Thoracic aorta (tissue), 2 donors: ENCODE measurements around the gene HIF3A. TPM values are rescaled to one million over a fixed set of nuclear protein-coding genes. Genes with fewer than 3 reads are reported as not detected.

Experiments
- ATAC-seq: fragments of 150-250 bp; one replicate; pipeline ENCODE4 v1.8.0; 2017; ENCODE audit warnings: low read depth; ENCODE audit not compliant: insufficient number of reproducible peaks, low FRiP score
- DNase-seq: peaks from one replicate; pipeline ENCODE4 v3.0.0-alpha.2; 2020; ENCODE audit warnings: low spot score
- H3K27ac ChIP-seq, 2 donors: fragments of 200-600 bp; sonication (generic); 1 replicate in 1 of 2; 2 replicates in 1 of 2; pipeline ENCODE4 v1.5.1; 2016; ENCODE audit warnings: mild to moderate bottlenecking in 2 of 2, moderate library complexity in 2 of 2
- H3K27me3 ChIP-seq: fragments of 200-600 bp; sonication (generic); replicated peaks from 2 replicates; pipeline ENCODE4 v1.6.0; 2016; ENCODE audit warnings: mild to moderate bottlenecking; ENCODE audit not compliant: insufficient read depth
- H3K36me3 ChIP-seq: fragments of 200-600 bp; sonication (generic); one replicate; pipeline ENCODE4 v1.5.1; 2016
- H3K4me1 ChIP-seq, 2 donors: fragments of 200-600 bp; sonication (generic); 1 replicate in 1 of 2; 2 replicates in 1 of 2; pipeline versions ENCODE4 v1.5.1 to v1.6.0; 2016; ENCODE audit warnings: low read depth in 2 of 2, mild to moderate bottlenecking in 1 of 2; ENCODE audit not compliant: control insufficient read depth in 1 of 2
- H3K4me3 ChIP-seq: fragments of 200-600 bp; sonication (generic); 2 replicates; pipeline ENCODE4 v1.5.1; 2016; ENCODE audit warnings: mild to moderate bottlenecking
- H3K9me3 ChIP-seq: fragments of 200-600 bp; sonication (generic); 2 replicates; pipeline ENCODE4 v1.5.1; 2016
- total RNA-seq, 2 donors: library from RNA; depleted of rRNA; stranded (reverse); fragments of >200 nt; gene quantifications; one replicate each; pipeline versions ENCODE4 v1.1.0 to v1.2.3, GENCODE V29; 2016
- TF ChIP-seq, protein P1 (sequence below): fragments of 200-600 bp; sonication (generic); IDR thresholded peaks from one replicate; pipeline ENCODE4 v1.5.1; 2019; ENCODE audit warnings: antibody characterized with exemption

Gene HIF3A
- total RNA-seq, 2 donors from 2014 or later, result 85.6 to 189 TPM

DNA sequence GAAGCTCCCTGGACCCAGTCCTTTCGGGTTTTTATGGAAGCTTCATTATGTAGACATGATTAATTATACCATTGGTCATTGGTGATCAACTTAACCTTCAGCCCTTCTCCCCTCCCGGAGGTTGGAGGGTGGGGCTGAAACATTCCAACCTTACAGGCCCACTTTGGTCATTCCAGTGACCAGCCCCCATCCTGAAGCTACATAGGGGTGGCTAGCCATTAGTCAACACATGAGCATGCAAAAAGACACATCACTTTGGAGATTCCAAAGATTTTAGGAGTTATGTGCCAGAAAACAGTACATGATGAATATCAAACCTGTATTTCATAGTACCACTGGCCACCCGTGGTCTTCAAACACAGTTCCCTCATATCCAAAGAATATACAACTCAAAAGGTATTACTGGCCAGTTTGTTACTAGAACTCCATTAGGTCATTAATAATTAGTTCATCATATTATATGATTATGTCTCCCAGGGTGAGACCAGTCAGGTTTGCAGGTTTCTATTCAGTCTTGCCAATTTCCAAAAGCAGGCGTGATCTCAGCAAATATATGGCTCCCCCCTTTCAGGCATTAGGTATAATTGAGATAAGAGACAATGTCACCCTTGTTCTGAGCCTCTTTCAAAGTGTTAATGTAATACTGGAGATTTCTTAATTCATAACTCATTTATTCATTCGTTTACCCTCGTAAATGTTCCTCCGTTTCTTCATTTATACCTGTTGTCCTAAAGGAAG, 61.2 kb downstream of the HIF3A start:
- Histone ChIP-seq H3K27me3 (no peaks in the 10 kb centered on the region), H3K27ac (no peak overlapping the region), H3K36me3 (peaks cover 20% of the 10 kb centered on the region), H3K4me3 (no peak overlapping the region), H3K9me3 (no peaks in the 10 kb centered on the region), H3K4me1 (no peaks in the 10 kb centered on the region)
- DNase-seq, result no peak
- TF ChIP-seq, protein P1, sequence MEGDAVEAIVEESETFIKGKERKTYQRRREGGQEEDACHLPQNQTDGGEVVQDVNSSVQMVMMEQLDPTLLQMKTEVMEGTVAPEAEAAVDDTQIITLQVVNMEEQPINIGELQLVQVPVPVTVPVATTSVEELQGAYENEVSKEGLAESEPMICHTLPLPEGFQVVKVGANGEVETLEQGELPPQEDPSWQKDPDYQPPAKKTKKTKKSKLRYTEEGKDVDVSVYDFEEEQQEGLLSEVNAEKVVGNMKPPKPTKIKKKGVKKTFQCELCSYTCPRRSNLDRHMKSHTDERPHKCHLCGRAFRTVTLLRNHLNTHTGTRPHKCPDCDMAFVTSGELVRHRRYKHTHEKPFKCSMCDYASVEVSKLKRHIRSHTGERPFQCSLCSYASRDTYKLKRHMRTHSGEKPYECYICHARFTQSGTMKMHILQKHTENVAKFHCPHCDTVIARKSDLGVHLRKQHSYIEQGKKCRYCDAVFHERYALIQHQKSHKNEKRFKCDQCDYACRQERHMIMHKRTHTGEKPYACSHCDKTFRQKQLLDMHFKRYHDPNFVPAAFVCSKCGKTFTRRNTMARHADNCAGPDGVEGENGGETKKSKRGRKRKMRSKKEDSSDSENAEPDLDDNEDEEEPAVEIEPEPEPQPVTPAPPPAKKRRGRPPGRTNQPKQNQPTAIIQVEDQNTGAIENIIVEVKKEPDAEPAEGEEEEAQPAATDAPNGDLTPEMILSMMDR, result no peak
- no peak for ATAC-seq

DNA sequence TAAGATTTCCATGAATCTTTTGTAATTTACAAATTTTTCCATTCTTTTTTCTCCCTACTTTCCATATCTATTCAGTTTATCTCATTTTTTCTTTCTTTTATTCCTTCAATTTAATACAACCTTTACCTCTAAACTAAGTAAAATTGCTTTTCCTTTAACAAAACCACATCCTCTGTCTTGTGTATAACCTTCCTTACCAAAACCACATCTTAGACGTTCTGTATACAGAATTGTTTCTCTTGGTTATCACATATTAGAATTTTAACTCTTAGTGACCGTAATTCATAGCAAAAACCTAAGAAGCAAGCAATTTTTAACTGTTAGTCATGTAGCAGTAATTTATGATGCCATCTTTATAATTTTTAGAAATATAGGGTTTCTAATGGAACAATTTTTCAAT, 65.1 kb downstream of the HIF3A start:
- TF ChIP-seq, protein P1, result no peak
- no peaks in the 10 kb centered on the region for H3K27me3 ChIP-seq
- H3K27ac ChIP-seq, result no peak overlapping the region
- H3K36me3 ChIP-seq, result peaks cover 10% of the 10 kb centered on the region
- H3K4me1 ChIP-seq, result no peaks in the 10 kb centered on the region
- H3K9me3 ChIP-seq, result no peaks in the 10 kb centered on the region
- ATAC-seq, result no peak
- no peak overlapping the region for H3K4me3 ChIP-seq
- DNase-seq, result no peak

DNA sequence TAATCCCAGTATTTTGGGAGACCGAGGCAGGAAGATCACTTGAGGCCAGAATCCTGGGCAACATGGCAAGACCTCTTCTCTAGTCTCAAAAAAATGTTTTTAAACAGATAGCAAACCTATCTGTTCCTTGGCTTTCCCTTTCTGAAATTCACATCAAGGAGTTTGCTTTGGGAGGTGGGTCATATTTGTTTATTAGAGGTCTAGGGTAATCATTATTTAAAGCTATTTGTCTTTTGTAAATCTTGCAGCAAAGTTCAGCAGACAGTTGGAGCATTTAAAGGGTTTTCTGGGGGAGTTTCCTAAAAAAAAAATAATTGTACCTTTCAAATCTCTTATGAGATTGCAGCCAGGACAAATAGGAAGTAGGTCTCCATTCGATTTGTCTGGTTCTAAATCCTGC, 67.5 kb downstream of the HIF3A start:
- Histone ChIP-seq H3K4me3 (no peak overlapping the region), H3K27me3 (no peaks in the 10 kb centered on the region), H3K36me3 (peaks cover 10% of the 10 kb centered on the region), H3K9me3 (no peaks in the 10 kb centered on the region), H3K4me1 (no peaks in the 10 kb centered on the region), H3K27ac (no peak overlapping the region)
- DNase-seq (no peak), ATAC-seq (no peak)
- TF ChIP-seq, protein P1, result no peak

DNA sequence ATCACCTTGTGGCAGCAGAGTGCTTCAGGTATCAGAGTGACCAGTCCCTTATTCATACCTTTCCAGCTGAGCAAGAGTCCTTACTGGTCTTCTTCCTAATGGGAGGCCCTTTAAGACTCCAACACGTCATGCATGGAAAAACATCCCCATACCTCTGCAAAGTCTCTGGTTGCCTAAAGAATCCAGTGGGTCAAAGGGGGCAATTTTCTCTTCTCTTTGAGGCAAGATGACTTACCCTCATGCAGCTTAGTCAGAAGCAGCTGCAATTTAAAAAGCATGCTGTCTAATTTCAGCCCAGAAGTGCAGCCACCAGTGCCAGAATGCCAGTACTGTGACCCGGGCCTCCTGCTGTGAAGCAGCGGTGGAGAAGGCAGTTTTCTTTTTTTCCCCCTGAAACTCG, 68.7 kb downstream of the HIF3A start:
- no peaks in the 10 kb centered on the region for H3K9me3 ChIP-seq
- no peak overlapping the region for H3K27ac ChIP-seq
- TF ChIP-seq, protein P1, result no peak
- H3K4me3 ChIP-seq, result no peak overlapping the region
- no peaks in the 10 kb centered on the region for H3K4me1 ChIP-seq
- no peaks in the 10 kb centered on the region for H3K27me3 ChIP-seq
- DNase-seq (no peak), ATAC-seq (no peak)
- H3K36me3 ChIP-seq, result peaks cover 10% of the 10 kb centered on the region

DNA sequence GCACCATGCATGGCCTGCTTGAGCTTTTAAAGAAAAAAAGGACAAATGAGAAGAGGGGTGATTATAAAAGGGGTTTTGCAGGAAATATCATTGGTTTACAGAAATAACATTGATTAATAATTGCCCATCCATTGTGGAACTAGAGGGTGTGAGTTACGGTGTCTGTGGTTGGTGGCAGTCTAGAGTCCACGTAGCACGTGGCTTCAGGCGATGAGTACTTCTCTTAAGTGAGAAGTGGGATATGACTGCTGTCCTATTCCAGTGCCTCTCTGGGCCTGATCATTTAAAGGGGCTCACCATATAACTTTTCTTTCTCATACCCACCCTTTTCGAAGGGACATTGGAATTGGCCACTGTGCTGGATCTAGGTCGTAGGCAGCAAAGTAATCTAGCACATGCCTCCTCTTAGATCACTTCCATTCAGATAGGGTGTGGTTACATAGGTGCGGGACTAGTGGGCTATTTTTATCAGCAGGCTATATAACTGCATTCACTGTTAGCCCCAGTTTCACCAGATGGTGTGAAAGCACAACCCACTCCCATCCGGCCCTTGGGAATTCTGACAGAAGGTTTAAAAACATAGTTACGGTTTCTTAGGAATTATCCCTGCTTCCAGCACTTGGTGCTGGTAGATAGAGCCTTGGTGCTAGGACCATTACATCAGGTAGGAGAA, 69.9 kb downstream of the HIF3A start:
- ATAC-seq, result no peak
- no peaks in the 10 kb centered on the region for H3K27me3 ChIP-seq
- TF ChIP-seq, protein P1, result no peak
- H3K27ac ChIP-seq, result no peak overlapping the region
- H3K9me3 ChIP-seq, result no peaks in the 10 kb centered on the region
- no peak for DNase-seq
- H3K4me1 ChIP-seq, result peaks cover 0 to 2% of the 10 kb centered on the region in 2 donors
- H3K36me3 ChIP-seq, result peaks cover 10% of the 10 kb centered on the region
- no peak overlapping the region for H3K4me3 ChIP-seq
